ENCODE results near the gene RADIL.

The RADIL gene

GRCh38 chr7:4851459-4852422 is 31.8 kb downstream of the RADIL start:
- DNase-seq, result no peak

- DNase-seq, result no peak
Measured at GRCh38 chr7:4850262-4850795, 33.2 kb downstream of the RADIL start.

DNA sequence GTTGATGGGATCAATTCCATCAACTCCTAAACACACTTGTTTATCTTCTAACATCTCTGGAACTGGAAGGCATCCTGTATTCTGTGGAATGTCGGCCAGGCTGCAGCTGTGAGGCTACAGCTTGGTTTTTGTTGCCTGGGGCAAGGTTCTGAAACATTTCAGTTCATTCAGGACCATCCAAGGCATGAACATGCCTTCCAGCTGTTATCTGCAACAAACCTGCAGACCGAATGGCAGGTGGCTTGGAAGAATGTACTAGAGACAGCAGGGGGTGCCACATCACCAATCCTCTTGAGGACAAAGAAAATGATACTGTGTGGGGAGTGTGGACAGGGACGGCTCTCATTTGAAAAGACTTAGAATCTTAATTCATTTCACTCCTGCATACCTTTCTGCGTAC is 34.1 kb downstream of the RADIL start:
- no peak for DNase-seq

DNA sequence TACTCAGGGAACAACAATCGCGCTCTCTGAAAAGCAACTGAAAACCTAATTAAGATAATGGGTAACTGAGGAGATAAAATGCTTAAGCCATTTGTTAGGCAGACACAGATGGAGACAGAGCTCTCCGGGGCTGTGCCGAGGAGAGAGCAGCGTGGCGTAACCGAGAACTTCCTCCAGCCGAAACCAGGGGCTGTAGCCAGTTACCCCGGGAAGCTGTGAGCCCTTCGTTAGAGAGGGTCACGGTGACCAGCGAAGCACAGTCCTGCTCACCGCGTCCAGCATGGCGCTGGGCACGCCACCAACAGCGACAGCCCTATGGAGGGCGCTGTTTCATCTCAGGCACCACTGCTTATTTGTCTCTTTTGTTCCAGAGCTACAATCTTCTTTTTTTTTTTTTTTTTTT is 37.8 kb downstream of the RADIL start:
- DNase-seq, result no peak

DNA sequence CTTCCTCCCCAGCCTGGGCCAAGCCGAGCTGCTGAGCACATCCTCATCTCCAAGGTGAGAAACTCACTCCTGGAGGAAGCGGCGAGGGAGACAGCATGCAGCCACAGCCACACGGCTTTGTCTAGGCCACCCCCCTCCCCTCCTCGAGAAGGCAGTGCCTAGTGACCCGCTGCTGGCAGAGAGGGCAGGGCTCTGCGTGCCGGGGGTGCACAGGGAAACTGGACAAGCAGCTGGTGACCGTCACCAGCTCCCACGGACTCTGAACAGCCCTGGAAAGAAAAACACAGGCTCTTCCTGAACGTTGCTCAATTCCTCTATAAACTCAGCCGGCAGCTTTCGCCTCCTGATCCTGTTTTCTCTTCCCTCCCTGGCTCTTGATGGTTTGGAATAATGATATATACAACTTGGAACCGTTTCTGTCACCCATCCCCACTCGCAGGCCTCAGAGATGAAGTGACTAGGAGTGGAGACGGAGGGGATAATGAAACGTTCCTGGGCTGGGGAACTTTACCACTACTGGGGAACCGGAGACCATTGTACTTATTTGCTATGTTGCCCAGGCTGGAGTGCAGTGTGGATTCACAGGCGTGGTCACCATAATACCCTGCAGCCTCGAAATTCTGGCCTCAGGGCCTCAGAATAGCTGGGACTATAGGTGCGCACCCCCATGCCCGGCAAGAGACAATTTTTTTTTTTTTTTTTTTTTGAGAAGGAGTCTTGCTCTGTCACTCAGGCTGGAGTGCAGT is 41.0 kb downstream of the RADIL start:
- no peak for DNase-seq

- DNase-seq, result no peak
Measured at GRCh38 chr7:4841836-4842235, 41.7 kb downstream of the RADIL start.

DNA sequence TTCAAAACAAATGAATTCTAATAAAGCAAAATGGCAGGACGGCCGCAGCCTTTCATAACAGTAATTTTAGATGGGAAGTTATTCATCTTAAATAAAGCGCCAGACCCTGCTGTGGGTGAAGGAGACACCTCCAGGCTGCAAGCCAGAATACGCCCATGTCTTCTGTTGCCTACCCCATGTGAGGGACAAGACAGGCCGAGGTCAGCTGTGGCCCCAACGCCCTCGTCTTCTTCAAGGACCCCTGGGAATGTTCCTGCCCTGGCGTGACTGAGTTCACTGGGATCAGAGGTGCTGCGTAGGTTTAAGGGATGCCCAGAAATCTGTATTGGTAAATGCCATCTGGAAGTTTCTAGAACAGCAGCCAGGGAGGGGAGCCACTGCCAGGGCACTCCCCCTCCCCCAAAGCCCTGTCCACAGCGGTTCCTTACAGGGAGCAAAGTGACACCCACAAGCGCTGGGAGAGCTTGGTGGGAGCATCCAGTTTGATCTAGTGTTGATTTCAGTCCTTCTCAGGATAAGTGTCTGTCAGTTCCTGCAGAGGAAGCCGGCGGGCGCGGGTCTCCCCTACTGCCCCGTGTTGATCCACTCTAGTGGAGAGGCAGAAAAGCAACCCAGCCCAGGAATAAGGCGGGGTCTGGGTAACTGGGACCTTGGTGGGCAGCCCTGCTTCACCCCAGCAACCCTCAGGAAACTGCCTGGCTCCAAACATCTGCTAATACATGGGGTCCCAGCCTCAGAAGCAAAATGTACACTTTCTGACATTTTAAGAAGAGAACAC is 42.3 kb downstream of the RADIL start:
- DNase-seq, result no peak

DNA sequence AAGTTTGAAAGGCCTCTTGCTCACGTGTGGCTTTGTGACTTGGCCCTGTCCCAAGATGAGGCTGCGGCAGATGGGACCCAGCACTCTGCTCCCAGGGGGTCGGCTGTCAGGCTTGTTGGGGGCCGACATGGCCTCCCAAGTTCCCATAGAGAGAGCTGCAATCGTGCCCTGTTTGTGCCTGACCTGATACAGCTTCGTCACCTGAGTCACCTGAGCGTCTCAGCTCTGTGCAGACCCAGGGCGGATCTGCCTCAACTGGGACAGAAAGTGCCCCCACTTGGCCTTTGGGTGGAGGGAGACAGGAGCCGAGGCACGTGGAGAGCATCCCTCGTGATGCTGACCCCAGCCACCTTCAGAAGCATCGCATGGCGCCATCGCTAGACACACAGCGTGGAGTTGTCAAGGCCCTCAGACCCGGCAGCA is 43.4 kb downstream of the RADIL start:
- no peak for DNase-seq

DNA sequence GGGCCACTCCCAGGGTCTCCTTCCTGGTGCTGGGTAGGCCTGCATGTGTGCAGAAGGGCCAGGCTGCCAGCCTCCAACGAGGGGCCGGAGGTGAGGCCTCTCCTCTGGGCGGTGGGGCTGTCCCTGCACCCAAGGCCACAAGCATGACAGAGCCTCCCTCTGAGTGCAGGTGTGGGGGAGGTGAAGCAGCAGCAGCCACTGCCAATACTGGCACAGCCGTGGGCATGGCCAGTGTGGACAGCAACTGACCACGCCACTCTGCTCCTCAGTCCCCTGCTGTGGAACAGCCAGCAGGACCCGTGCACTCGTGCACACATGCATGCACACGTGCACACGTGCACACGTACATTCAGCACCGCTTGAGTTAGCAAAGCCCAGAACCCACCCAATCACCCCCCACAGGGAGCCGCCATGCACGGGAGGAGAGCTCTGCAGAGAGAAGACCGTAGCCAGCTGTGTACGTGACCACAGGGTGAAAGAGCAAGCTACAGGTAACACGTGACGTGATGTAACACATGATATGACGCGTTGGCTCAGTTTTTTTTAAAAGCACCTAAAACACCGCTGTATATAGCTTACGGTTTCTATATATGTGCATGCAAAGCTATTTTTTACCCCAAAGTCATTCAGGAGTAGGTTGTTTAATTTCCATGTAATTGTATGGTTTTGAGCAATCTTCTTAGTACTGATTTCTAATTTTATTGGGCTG is 44.7 kb downstream of the RADIL start:
- DNase-seq, result no peak

GRCh38 chr7:4837803-4838625 is 45.5 kb downstream of the RADIL start:
- no peak for DNase-seq

DNA sequence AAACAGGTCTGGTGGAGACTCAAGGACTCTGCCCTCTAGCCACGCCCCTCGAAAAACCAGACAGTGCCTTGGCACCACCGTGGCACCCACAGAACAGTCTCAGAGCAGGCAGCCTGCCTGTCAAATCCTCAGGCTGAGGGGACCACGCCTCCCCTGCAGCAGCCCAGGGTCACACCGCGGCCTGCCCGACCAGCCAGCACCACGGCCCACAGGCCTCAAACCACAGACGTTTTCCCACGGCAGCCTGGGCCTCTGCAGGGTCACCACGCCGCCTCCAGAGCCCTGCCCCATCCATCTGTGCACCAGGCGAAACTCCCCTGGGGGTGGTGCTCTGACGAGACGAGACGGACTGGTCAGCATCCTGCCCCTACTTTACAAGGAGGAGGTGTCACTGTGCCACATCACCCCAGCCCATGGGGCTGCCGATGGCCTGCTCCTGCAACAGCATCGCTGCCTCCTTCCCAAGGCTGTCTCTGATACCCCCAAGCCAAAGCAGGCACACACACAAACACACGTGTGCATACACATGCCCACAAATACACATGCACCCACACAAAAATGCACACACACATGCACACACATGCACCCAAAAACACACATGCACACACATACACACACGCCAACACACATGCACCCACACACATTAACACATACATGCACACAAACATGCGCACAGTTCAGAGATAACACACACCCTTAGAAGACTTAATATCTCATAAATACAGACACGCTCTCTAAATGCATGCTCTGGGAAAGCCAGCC is 46.3 kb downstream of the RADIL start:
- DNase-seq, result no peak

GRCh38 chr7:4836206-4836661 is 47.3 kb downstream of the RADIL start:
- DNase-seq, result no peak

DNA sequence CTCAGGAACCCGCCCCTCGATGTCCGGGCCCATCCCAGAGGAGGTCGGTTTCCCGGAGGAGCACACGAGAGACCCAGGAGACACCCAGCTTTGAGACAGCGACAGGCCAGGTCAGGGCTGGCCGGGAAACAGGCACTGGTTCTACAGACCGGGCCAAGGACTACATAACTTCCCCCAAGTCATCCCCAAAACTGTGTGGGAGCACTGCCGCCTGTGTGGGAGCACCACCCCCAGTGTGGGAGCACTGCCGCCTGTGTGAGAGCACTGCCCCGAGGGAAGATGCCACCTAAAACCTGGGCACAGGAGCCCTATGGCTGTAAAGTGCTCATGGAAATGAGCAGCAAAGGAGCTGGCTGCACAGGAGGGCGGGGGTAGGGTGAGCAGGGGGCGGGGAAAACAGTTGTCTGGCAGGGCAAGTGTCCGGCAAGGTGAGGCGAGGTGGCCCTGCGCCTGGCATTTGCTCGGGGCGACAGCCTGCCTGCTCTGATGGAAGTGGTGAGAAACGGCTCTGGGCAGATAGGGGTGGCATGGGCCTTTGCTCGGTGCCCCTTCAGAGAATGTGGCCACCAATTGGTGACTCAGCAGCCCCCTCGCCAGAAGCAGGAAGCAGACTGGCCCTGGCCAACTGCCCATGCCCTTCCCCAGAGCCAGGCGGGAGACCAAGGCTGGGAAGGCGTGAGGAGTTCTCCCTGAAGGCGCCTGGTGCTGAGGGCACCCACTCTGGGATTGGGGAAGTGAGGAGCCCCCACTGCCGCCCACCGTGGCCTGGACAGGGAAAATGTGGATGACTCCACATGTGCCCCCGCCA is 47.9 kb downstream of the RADIL start:
- DNase-seq, result no peak

DNA sequence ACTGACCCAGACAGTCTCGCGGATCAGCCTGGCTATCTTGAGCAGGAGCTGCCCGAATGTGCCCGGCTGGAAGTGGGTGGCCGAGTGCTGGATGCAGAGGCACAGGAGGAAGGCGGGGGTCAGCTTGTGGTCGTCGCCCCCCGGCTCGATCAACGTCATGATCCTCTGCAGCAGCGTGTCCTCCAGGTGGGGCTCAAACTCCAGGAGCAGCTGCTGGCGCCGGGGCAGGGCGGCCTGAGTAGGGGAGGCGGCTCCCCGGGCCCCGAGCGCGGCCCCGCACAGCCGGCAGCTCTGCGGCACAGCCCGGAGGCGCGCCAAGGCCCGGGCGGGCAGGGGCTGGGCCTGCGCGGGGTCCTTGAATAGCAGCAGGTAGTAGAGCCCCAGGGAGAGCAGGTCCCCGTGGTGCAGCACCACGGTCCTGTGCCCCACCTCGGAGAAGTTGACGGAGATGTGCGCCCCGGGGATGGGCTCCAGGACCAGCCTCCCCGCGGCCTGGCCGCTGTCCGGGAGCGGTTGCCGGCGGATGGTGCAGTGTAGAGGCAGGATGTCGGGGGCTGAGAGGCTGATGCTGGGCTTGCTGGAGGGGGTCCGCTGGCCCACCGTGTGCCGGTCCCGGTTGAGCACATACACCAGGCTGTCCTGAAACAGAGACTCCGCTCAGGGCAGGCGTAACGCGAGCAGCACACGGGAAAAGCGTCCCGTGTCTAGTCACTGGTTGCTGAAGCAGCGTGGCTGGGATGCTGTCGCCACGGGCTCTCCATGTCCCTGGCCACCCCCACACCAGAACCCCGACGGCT is 48.7 kb downstream of the RADIL start:
- DNase-seq, result no peak

DNA sequence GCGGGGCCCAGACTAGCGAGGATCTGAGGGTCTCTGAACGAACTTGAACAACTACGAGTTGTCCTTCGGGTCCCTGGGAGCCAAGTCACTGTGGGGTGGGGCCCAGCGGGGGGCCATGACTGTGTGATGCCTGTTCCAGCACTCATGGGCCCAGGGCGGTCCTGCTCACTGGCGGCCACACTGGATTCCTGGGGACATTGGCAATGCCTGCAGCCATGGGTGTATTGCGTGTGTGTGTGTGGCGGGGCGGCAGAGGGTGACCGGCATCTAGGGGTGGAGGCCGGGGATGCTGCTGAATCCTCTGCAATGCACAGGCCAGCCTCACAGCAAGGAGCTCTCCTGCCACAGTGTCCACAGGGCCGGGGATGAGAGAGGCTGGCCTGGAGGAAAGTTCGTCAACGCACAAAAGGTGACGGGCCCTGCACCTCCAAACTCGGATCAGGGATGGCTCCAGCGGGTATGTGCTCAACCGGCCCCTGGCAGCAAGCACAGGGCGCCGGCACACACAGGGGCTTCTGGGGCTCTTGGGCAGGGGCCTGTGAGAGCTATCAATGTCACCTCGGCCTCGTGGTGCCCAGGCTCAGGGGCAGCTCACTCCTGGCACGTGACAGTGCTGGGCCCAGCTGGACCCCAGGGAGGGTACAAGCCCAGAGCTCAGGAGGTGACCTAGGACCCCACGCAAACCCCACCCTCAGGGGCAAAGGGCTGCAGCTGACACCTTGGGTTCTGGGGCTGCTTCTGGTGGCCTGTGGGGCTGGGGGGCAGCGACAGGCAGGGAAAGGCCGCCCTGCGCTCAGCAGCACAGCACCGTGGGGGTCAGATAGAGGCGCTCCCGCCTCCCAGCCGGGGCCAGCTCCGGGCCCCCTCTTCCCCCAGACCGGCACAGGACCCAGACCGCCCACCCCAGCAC is 49.6 kb downstream of the RADIL start:
- no peak for DNase-seq

DNA sequence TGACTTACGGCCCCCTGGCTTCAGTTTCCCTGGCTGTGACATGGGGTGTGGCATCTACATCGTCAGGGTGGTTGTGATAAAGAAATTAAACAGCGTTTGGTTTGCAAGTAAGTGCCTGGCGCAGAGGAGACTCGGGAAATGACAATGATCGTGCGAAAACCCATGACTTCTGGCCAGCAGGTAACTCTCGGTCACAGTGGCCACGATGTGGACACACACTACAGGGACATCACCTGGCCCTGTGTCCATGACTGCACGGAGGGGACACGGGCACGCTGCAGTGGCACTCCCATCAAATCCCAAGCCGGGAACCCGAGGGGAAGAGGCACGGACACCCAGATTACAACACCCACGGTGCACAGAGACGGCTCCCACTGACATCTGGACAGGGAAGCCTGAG is 50.3 kb downstream of the RADIL start:
- no peak for DNase-seq

- DNase-seq, result no peak
Measured at GRCh38 chr7:4832711-4833110, 50.8 kb downstream of the RADIL start.
